Loucy (cell line): ENCODE measurements around the gene CTPS2.

Experiments
- H2AFZ ChIP-seq: fragments of 200-600 bp; sonication (generic); 2 replicates; pipeline ENCODE4 v1.6.0; 2016; ENCODE audit warnings: antibody characterized with exemption, mild to moderate bottlenecking, low read length, moderate library complexity
- H3F3A ChIP-seq: fragments of 200-600 bp; 2 replicates; pipeline ENCODE4 v1.6.0; 2016; ENCODE audit warnings: antibody characterized with exemption, low read depth, mild to moderate bottlenecking
- H3K27me3 ChIP-seq: fragments of 200-600 bp; sonication (generic); 2 replicates; pipeline ENCODE4 v1.6.1; 2014; ENCODE audit warnings: low read length, mild to moderate bottlenecking; ENCODE audit not compliant: insufficient read depth, poor library complexity, severe bottlenecking
- H3K36me3 ChIP-seq: fragments of 200-600 bp; sonication (generic); 2 replicates; pipeline ENCODE4 v1.6.1; 2016; ENCODE audit warnings: low read length; ENCODE audit not compliant: insufficient read depth
- H3K4me1 ChIP-seq: fragments of 200-600 bp; sonication (generic); 2 replicates; pipeline ENCODE4 v1.5.1; 2014; ENCODE audit warnings: low read length, mild to moderate bottlenecking; ENCODE audit not compliant: insufficient read depth, poor library complexity, severe bottlenecking
- H3K4me2 ChIP-seq: fragments of 200-600 bp; sonication (generic); 2 replicates; pipeline ENCODE4 v1.6.0; 2014; ENCODE audit warnings: antibody characterized with exemption, low read length, low read depth, mild to moderate bottlenecking; ENCODE audit not compliant: poor library complexity, severe bottlenecking
- H3K4me3 ChIP-seq: fragments of 200-600 bp; sonication (generic); 2 replicates; pipeline ENCODE4 v1.5.1; 2014; ENCODE audit warnings: low read length, mild to moderate bottlenecking, mixed read lengths; ENCODE audit not compliant: poor library complexity, severe bottlenecking
- H3K79me2 ChIP-seq: fragments of 200-600 bp; sonication (generic); 2 replicates; pipeline ENCODE4 v1.6.1; 2014; ENCODE audit warnings: low read length; ENCODE audit not compliant: insufficient read depth
- H3K9ac ChIP-seq: fragments of 200-600 bp; sonication (generic); 2 replicates; pipeline ENCODE4 v1.6.0; 2014; ENCODE audit warnings: mild to moderate bottlenecking, low read depth, low read length, moderate library complexity; ENCODE audit not compliant: poor library complexity, severe bottlenecking
- H3K9me2 ChIP-seq: fragments of 200-600 bp; sonication (generic); replicated peaks from 2 replicates; pipeline ENCODE4 v1.6.1; 2016; ENCODE audit warnings: low read depth, low read length, mixed read lengths
- H3K9me3 ChIP-seq: fragments of 200-600 bp; sonication (generic); 2 replicates; pipeline ENCODE4 v1.6.1; 2014; ENCODE audit warnings: mild to moderate bottlenecking, antibody characterized with exemption, low read length, low read depth; ENCODE audit not compliant: insufficient read depth
- H4K20me1 ChIP-seq: fragments of 200-600 bp; sonication (generic); 2 replicates; pipeline ENCODE4 v1.6.0; 2014; ENCODE audit warnings: antibody characterized with exemption, low read length, mild to moderate bottlenecking; ENCODE audit not compliant: insufficient read depth, poor library complexity, severe bottlenecking
- EZH2phosphoT487 ChIP-seq: fragments of 200-600 bp; IDR thresholded peaks from 2 replicates; pipeline ENCODE4 v1.6.1; 2018; ENCODE audit warnings: antibody characterized with exemption, mild to moderate bottlenecking, moderate library complexity, borderline replicate concordance
- TF ChIP-seq, protein P1 (sequence below): fragments of 200-600 bp; sonication (generic); conservative IDR thresholded peaks from 2 replicates; pipeline ENCODE4 v1.5.1; 2014; ENCODE audit warnings: mild to moderate bottlenecking, antibody characterized with exemption, low read length

The CTPS2 gene

DNA sequence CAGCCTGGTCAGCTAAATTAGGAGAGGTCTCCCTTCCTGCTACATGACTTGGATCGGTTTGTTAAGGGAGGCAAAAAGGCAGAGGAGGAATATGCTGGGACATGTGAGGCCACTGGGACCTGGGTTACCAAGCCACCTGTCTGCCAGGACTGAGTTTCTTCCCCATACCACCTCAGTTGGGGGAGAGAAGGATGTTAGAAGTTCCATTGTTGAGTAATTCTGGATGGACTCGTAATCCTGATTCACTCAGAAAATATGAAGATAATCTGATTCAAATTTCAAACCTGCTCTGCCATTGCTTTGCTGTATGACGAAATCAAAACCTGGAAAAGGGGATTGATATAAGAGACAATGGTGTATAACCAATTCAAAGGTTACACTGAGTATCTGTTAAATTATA lies 159.9 kb downstream of the CTPS2 start:
- H3K36me3 ChIP-seq = no peaks in the 10 kb centered on the region
- no peaks in the 10 kb centered on the region for H3F3A ChIP-seq
- no peaks in the 10 kb centered on the region for H3K79me2 ChIP-seq
- H3K9me3 ChIP-seq = no peaks in the 10 kb centered on the region
- no peak overlapping the region for H2AFZ ChIP-seq
- H3K9me2 ChIP-seq = no peaks in the 10 kb centered on the region
- H4K20me1 ChIP-seq = no peaks in the 10 kb centered on the region
- TF ChIP-seq, protein P1, sequence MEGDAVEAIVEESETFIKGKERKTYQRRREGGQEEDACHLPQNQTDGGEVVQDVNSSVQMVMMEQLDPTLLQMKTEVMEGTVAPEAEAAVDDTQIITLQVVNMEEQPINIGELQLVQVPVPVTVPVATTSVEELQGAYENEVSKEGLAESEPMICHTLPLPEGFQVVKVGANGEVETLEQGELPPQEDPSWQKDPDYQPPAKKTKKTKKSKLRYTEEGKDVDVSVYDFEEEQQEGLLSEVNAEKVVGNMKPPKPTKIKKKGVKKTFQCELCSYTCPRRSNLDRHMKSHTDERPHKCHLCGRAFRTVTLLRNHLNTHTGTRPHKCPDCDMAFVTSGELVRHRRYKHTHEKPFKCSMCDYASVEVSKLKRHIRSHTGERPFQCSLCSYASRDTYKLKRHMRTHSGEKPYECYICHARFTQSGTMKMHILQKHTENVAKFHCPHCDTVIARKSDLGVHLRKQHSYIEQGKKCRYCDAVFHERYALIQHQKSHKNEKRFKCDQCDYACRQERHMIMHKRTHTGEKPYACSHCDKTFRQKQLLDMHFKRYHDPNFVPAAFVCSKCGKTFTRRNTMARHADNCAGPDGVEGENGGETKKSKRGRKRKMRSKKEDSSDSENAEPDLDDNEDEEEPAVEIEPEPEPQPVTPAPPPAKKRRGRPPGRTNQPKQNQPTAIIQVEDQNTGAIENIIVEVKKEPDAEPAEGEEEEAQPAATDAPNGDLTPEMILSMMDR = no peak
- TF ChIP-seq EZH2phosphoT487 = no peak
- H3K27me3 ChIP-seq = no peaks in the 10 kb centered on the region
- no peaks in the 10 kb centered on the region for H3K4me1 ChIP-seq
- no peak overlapping the region for H3K4me2 ChIP-seq
- no peak overlapping the region for H3K9ac ChIP-seq
- no peak overlapping the region for H3K4me3 ChIP-seq

- H3K9ac ChIP-seq = no peak overlapping the region
- no peaks in the 10 kb centered on the region for H3F3A ChIP-seq
- H3K4me1 ChIP-seq = no peaks in the 10 kb centered on the region
- H3K9me2 ChIP-seq = no peaks in the 10 kb centered on the region
- H3K4me2 ChIP-seq = no peak overlapping the region
- TF ChIP-seq, protein P1 = no peak
- TF ChIP-seq EZH2phosphoT487 = no peak
- no peak overlapping the region for H2AFZ ChIP-seq
- H3K9me3 ChIP-seq = no peaks in the 10 kb centered on the region
- H3K27me3 ChIP-seq = no peaks in the 10 kb centered on the region
- no peaks in the 10 kb centered on the region for H4K20me1 ChIP-seq
- no peak overlapping the region for H3K4me3 ChIP-seq
- no peaks in the 10 kb centered on the region for H3K79me2 ChIP-seq
- no peaks in the 10 kb centered on the region for H3K36me3 ChIP-seq
Observed at GRCh38 chrX:16547644-16548043, 164.8 kb downstream of the CTPS2 start.

GRCh38 chrX:16544969-16545368 lies 167.5 kb downstream of the CTPS2 start:
- Histone ChIP-seq H2AFZ (no peak overlapping the region), H3K4me2 (no peak overlapping the region), H3K9me2 (no peaks in the 10 kb centered on the region), H4K20me1 (no peaks in the 10 kb centered on the region), H3K27me3 (no peaks in the 10 kb centered on the region), H3K79me2 (no peaks in the 10 kb centered on the region), H3K4me3 (no peak overlapping the region), H3K9me3 (no peaks in the 10 kb centered on the region), H3K36me3 (no peaks in the 10 kb centered on the region), H3F3A (no peaks in the 10 kb centered on the region), H3K4me1 (no peaks in the 10 kb centered on the region), H3K9ac (no peak overlapping the region)
- TF ChIP-seq, protein P1 = no peak
- no peak for TF ChIP-seq EZH2phosphoT487
